Left renal pelvis (tissue), 4 donors: Measurements from ENCODE around the gene APMAP. TPM values are rescaled to one million over a fixed set of nuclear protein-coding genes. Genes with fewer than 3 reads are reported as not detected.
"Not testable (repeated sequence)": the region's sequence is repeated elsewhere in the genome, so short reads cannot be mapped to it uniquely, and the experiment has no call there.

Source experiments
- DNase-seq, 4 donors: peaks; one replicate each; pipeline ENCODE4 v3.0.0-alpha.2; 2013; ENCODE audit warnings: low read depth in 4 of 4, low spot score in 3 of 4
- polyA plus RNA-seq, 4 donors: library from polyadenylated mRNA; unstranded; fragments of 120-200 nt; gene quantifications; one replicate each; pipeline ENCODE4 v1.2.1, GENCODE V29; 2013; ENCODE audit not compliant: insufficient read length in 4 of 4

Gene APMAP
- polyA plus RNA-seq, 4 donors: 89.4 to 108 (median 97.1) TPM

DNA sequence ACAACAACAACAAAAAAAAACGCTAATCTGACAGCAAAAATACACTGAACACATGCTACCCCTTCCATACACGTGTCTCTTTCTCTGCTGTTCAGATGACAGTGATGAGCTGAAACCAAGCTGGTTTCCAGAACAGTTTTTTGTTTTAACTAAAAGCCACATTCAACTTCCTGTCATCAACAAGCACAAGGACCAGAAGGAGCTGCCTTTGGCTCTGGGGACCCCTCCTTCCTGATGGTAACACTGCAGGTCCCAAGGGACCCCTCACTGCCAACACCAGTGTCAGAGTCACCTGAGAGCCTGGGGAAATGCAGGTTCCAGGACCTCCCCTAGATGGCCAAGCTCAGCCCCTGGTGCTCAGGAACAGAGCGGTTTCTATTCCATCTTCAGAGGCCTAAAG, 37.5 kb downstream of the APMAP start:
- DNase-seq: no peak

DNA sequence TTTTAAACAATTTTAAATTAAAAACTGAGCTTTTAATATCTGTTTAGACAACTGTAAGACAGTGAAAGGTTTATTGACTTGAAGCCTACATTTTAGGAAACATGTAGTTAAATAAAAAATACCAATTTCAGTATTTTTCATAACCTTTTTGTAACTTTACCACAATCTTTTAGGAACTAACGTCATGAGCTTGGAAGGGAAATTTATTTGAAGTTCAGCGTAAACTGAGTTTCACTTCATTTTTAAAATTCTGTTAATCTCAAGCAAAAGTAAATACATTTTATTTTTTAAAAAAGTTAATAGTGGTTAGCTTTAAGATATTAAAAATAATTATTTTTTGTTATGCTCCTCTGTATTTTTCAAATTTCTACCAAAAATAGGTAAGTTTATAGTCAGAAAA, 38.0 kb downstream of the APMAP start:
- DNase-seq: no peak

DNA sequence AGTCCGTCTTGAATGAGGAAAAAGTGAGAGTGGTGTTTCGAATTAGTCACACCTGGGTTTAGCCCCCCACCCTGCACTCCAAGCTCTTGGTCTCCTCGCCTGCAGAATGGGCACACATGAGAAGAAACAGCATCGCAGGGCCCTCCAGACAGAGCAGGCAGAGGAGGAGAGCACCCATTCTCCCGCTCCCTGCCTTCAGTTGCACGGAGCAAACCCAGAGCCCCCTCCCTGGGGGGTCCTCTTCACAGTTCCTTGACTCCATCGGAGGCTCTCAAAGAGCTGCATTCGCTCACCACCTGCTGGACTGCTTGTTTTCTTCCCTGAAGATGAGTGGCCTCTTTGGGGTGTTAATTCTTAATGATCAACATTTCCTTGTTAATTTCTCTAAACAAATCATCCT, 38.4 kb downstream of the APMAP start:
- no peak for DNase-seq

GRCh38 chr20:24953621-24954133, 38.9 kb downstream of the APMAP start:
- DNase-seq: no peak

- DNase-seq: no peak
These were observed 39.4 kb downstream of the APMAP start for GRCh38 chr20:24953209-24953575.

DNA sequence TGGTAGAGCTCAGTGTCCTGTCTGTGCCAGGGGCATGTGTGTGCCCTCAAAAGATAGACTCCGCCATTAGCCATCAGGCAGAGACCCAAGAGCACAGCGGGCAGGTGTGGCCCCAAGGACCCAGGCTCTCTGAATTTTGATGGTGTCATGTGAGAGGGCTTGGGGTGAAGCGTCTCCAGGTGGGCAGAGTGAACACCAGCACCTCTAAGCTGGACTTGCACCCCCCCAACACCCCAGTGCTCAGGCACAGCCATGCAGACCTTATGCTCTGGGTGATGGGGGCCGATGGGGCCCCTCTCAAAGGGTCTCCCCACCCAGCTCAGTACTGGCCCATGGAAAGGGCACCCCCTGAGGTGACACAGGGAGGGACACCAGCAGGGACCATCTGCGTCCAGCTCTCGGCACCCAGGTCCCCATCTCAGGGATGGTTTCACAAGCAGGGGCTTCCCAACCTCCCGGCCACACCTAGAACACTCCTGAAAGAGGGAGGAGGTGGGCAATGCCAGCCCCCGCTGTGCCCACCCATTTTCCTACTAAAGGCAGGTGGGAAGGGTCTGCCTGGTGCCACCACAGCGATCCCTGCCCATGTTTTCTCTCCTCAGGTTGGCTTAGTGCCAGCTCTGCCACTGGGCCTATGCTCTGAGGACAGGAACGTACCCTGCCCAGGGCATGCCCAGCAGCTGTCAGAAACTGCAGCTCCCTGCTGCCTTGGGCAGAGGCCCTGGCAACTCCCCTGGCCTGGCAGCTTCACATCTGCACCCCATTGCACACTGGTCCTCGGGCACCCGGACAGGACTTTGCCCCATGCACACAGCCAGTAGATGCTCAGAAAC, 40.0 kb downstream of the APMAP start:
- DNase-seq: no peak

GRCh38 chr20:24951536-24952083, 40.9 kb downstream of the APMAP start:
- no peak for DNase-seq

GRCh38 chr20:24950836-24951525, 41.6 kb downstream of the APMAP start:
- DNase-seq: no peak

GRCh38 chr20:24950128-24950835, 42.3 kb downstream of the APMAP start:
- no peak for DNase-seq

GRCh38 chr20:24949756-24950127, 42.8 kb downstream of the APMAP start:
- no peak for DNase-seq

GRCh38 chr20:24948939-24949679, 43.4 kb downstream of the APMAP start, which contains the start of gene CST7:
CST7 (plus strand) TSS chr20:24949269; CDS start chr20:24949506, 237 bp downstream.
- DNase-seq: no peak

- not testable (repeated sequence) for DNase-seq
These were observed 44.1 kb downstream of the APMAP start for GRCh38 chr20:24948396-24948938.

DNA sequence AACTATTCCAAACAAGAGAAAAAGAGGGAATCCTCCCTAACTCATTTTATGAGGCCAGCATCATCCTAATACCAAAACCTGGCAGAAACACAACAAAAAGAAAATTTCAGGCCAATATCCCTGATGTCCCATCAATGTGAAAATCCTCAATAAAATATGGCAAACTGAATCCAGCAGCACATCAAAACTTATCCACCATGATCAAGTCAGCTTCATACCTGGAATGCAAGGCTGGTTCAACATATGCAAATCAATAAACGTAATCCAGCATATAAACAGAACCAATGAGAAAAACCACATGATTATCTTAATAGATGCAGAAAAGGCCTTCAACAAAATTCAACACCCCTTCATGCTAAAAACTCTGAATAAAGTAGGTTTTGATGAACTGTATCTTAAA, 46.2 kb downstream of the APMAP start:
- DNase-seq: not testable (repeated sequence)

DNA sequence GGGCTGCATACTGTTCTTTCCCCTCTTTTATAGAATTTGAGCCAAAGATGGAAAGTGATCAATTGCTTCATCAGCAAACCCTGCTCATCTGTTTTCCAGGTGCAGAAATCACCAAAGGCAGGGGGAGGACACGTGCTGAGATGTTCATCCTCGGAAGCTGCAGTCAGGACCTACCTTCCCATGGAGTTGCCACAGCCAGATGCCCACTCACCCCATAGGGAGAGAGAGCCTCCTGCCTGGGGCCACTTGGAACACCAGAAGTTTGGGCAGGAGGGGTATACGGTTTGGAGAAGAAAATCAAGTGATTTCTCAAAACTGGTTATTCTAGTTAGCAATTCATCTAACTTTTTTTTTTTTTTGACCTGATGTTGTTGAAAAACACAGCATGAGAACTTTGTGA, 48.8 kb downstream of the APMAP start:
- DNase-seq: no peak

DNA sequence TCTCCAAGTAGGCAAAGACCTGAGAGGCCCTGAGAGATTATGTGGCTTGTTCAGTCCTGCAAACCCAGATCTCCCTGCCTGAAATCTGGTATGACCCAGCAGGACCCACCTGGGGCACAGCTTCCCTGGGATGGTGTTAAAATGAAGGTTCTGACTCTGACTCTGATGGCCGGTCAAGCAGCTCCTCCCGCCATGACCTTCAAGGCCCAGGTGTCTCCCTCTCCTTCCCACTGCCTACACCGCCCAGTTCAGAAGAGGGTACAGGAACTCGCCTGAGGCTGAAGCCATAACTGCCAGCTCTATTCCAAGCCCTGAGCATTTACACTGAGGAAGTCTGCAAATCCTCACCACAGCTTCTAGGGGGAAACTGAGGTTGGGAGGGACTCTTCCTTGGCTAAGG, 49.4 kb downstream of the APMAP start:
- no peak for DNase-seq

GRCh38 chr20:24942679-24943078, 49.9 kb downstream of the APMAP start:
- DNase-seq: no peak

GRCh38 chr20:24939036-24939435, 53.5 kb downstream of the APMAP start:
- DNase-seq: no peak

- no peak for DNase-seq
These were observed 54.1 kb downstream of the APMAP start for GRCh38 chr20:24938498-24938897.

DNA sequence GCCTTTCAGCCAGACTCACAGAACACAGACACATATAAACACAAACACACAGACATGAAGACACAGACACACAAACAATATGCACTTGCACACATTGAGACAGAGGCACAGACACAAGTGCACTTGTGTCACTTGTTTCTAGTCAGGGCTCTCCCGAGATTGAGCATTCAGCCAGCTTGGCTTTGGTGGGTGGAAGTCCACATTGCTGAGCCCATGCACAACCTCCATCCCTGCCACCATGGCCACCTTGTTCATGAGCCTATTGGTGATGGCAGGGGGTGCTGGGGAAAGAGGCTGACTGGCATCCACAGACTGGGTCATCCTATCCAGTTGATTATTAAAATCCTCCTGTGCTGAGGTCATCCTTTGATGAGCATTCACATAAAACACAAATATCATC, 55.0 kb downstream of the APMAP start:
- DNase-seq: no peak
